MM.1S (cell line): ENCODE data around the gene MYADML2.

Experiments used
- CTCF ChIP-seq: fragments of 300-600 bp; sonication (generic); IDR thresholded peaks from 2 replicates; pipeline ENCODE4 v1.5.1; 2016; ENCODE audit warnings: antibody characterized with exemption, low read length, mixed read lengths
- EZH2 ChIP-seq: fragments of 300-600 bp; sonication (generic); optimal IDR thresholded peaks from 2 replicates; pipeline ENCODE3; 2017; ENCODE audit warnings: low read depth, mild to moderate bottlenecking, antibody characterized with exemption, low read length, mixed read lengths

GRCh38 chr17:81903896-81904599, 43.0 kb downstream of the MYADML2 start:
- TF ChIP-seq EZH2 (no peak), CTCF (no peak)
